Nephron progenitor cell (in vitro differentiated cells): ENCODE data around the gene PAGE2.
"Not testable (repeated sequence)": the region's sequence is repeated elsewhere in the genome, so short reads cannot be mapped to it uniquely, and the experiment has no call there.

Experiments used
- DNase-seq: peaks from one replicate; pipeline ENCODE4 v3.0.0; 2021
- H3K27ac Mint-ChIP-seq: 2 replicates; pipeline ENCODE4 v1.8.0; 2021; ENCODE audit warnings: mild to moderate bottlenecking, moderate library complexity, mixed read lengths
- H3K27me3 Mint-ChIP-seq: 2 replicates; pipeline ENCODE4 v1.8.0; 2021; ENCODE audit warnings: mild to moderate bottlenecking, low read depth, mixed read lengths; ENCODE audit not compliant: poor library complexity
- H3K36me3 Mint-ChIP-seq: 2 replicates; pipeline ENCODE4 v1.8.0; 2021; ENCODE audit warnings: low read depth, mixed read lengths
- H3K4me1 Mint-ChIP-seq: 2 replicates; pipeline ENCODE4 v1.8.0; 2021; ENCODE audit warnings: mixed read lengths
- H3K4me3 Mint-ChIP-seq: 2 replicates; pipeline ENCODE4 v1.8.0; 2021; ENCODE audit warnings: mild to moderate bottlenecking, moderate library complexity, mixed read lengths
- H3K9me3 Mint-ChIP-seq: 2 replicates; pipeline ENCODE4 v1.8.0; 2021; ENCODE audit warnings: mild to moderate bottlenecking, moderate library complexity, mixed read lengths
- CTCF ChIP-seq: fragments of 200-600 bp; sonication (generic); IDR thresholded peaks from 2 replicates; pipeline ENCODE4 v1.5.0; 2021; ENCODE audit warnings: antibody characterized with exemption

The PAGE2 gene

GRCh38 chrX:55107911-55108310, 19.1 kb downstream of the PAGE2 start:
- Mint-ChIP-seq H3K4me3 (no peak overlapping the region), H3K27me3 (peaks cover 4% of the 10 kb centered on the region), H3K27ac (no peak overlapping the region), H3K4me1 (no peaks in the 10 kb centered on the region), H3K36me3 (no peaks in the 10 kb centered on the region), H3K9me3 (peaks cover 45% of the 10 kb centered on the region)
- no peak for DNase-seq
- TF ChIP-seq CTCF, result no peak

- Mint-ChIP-seq H3K27ac (no peak overlapping the region), H3K4me1 (no peaks in the 10 kb centered on the region)
Observed at GRCh38 chrX:55109306-55109705, 20.5 kb downstream of the PAGE2 start.

GRCh38 chrX:55111578-55112254, 22.9 kb downstream of the PAGE2 start:
- H3K36me3 Mint-ChIP-seq, result no peaks in the 10 kb centered on the region
- H3K27ac Mint-ChIP-seq, result no peak overlapping the region
- no peaks in the 10 kb centered on the region for H3K4me1 Mint-ChIP-seq
- H3K4me3 Mint-ChIP-seq, result no peak overlapping the region
- no peak for DNase-seq
- TF ChIP-seq CTCF, result no peak
- peaks cover 29% of the 10 kb centered on the region for H3K9me3 Mint-ChIP-seq
- H3K27me3 Mint-ChIP-seq, result peaks cover 1% of the 10 kb centered on the region

More at GRCh38 chrX:55109306-55109705, 20.5 kb downstream of the PAGE2 start:
- Mint-ChIP-seq H3K4me3 (no peak overlapping the region), H3K27me3 (peaks cover 3% of the 10 kb centered on the region), H3K36me3 (no peaks in the 10 kb centered on the region), H3K9me3 (peaks cover 33% of the 10 kb centered on the region)
- TF ChIP-seq CTCF, result no peak
- no peak for DNase-seq

GRCh38 chrX:55116589-55116988, 27.8 kb downstream of the PAGE2 start:
- H3K4me1 Mint-ChIP-seq, result peaks cover 14% of the 10 kb centered on the region
- H3K27ac Mint-ChIP-seq, H3K4me3 Mint-ChIP-seq, H3K36me3 Mint-ChIP-seq, DNase-seq, H3K27me3 Mint-ChIP-seq: not testable (repeated sequence)
- peaks cover 15% of the 10 kb centered on the region for H3K9me3 Mint-ChIP-seq

- peaks cover 16% of the 10 kb centered on the region for H3K4me1 Mint-ChIP-seq
- no peak for TF ChIP-seq CTCF
- no peak overlapping the region for H3K4me3 Mint-ChIP-seq
- no peak overlapping the region for H3K27ac Mint-ChIP-seq
- H3K27me3 Mint-ChIP-seq, result peaks cover 14% of the 10 kb centered on the region
- H3K9me3 Mint-ChIP-seq, result peaks cover 15% of the 10 kb centered on the region
- H3K36me3 Mint-ChIP-seq, result no peaks in the 10 kb centered on the region
- no peak for DNase-seq
Observed at GRCh38 chrX:55118574-55118973, 29.8 kb downstream of the PAGE2 start.

GRCh38 chrX:55119271-55119670, 30.5 kb downstream of the PAGE2 start:
- no peak for DNase-seq
- Mint-ChIP-seq H3K4me1 (peaks cover 16% of the 10 kb centered on the region), H3K4me3 (no peak overlapping the region), H3K27ac (no peak overlapping the region), H3K36me3 (no peaks in the 10 kb centered on the region), H3K27me3 (peaks cover 18% of the 10 kb centered on the region), H3K9me3 (peaks cover 19% of the 10 kb centered on the region)
- no peak for TF ChIP-seq CTCF
